Tongue (tissue), 3 donors: Measurements from ENCODE around the gene VPS13D. TPM values are rescaled to one million over a fixed set of nuclear protein-coding genes. Genes with fewer than 3 reads are reported as not detected.

ENCODE experiments used
- DNase-seq: peaks from one replicate; pipeline ENCODE4 v3.0.0-alpha.2; 2015
- small RNA-seq: library from RNA; depleted of rRNA; stranded (forward); fragments of <200 nt; gene quantifications from one replicate; pipeline ENCODE3, GENCODE V24; 2014; ENCODE audit warnings: low replicate concordance
- total RNA-seq: library from RNA; depleted of rRNA; stranded (reverse); fragments of >200 nt; gene quantifications from one replicate; pipeline ENCODE4 v1.2.3, GENCODE V29; 2014

VPS13D gene
- total RNA-seq, 1 donor from 2014 or later = 74.1 TPM

- DNase-seq = no peak
These were observed 324.1 kb downstream of the VPS13D start for GRCh38 chr1:12553963-12554362.

GRCh38 chr1:12554521-12555305 lies 324.9 kb downstream of the VPS13D start:
- DNase-seq = no peak

GRCh38 chr1:12555411-12556367 lies 325.9 kb downstream of the VPS13D start:
- no peak for DNase-seq

- peak; percentile 89 for DNase-seq
These were observed 326.6 kb downstream of the VPS13D start for GRCh38 chr1:12556368-12556930.

- no peak for DNase-seq
These were observed 327.4 kb downstream of the VPS13D start for GRCh38 chr1:12556957-12557935.

GRCh38 chr1:12561121-12561520 lies 331.3 kb downstream of the VPS13D start:
- no peak for DNase-seq

Small RNAs within 50 kb of the gene (small RNA-seq; reads per million reads assigned to genes)
- gene MIR4632 (not detected), gene RF00156 (not detected), gene SNORA59A (not detected)

Other genes with a start within 250 kb of the VPS13D start
- gene MFN2, start 249.6 kb upstream of the VPS13D start, total RNA-seq = 93.0 TPM
- gene MIIP, start 210.5 kb upstream of the VPS13D start, total RNA-seq = 20.3 TPM
- gene TNFRSF8, start 166.7 kb upstream of the VPS13D start, total RNA-seq = not detected
- gene TNFRSF1B, start 63.0 kb upstream of the VPS13D start, total RNA-seq = 10.7 TPM